ENCODE data around the gene RERE.

The RERE gene

DNA sequence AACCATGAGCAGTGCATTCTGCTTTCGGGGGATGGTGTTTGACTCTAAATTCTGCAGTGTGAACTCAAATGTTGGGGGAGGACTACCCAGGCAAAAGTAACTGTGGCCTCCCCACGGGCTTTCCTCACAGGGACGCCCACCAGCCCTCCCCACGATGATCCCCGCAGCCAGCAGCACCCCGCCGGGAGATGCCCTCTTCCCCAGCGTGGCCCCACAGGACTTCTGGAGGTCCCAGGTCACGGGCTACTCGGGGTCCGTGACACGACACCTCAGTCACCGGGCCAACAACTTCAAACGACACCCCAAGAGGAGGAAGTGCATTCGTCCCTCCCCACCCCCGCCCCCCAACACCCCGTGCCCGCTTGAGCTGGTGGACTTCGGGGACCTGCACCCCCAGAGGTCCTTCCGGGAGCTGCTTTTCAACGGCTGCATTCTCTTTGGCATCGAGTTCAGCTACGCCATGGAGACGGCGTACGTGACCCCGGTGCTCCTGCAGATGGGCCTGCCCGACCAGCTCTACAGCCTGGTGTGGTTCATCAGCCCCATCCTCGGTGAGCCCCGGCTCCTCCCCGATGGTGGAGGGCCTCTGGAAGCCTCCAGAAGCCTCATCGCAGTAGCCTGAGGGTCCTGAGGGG lies 493.1 kb downstream of the RERE start:
- DNase-seq: no peak
- no peaks in the 10 kb centered on the region for H3K9me3 ChIP-seq (ENCODE audit: insufficient read depth, low read length, severe bottlenecking)
- no peak for ATAC-seq (ENCODE audit: insufficient read depth, low read depth)
- H3K36me3 ChIP-seq (ENCODE audit: insufficient read depth, low read length): no peaks in the 10 kb centered on the region
- no peak overlapping the region for H3K4me3 ChIP-seq (ENCODE audit: low read depth in 1 of 2, low read length in 2 of 2)
- H3K9ac ChIP-seq (ENCODE audit: low read depth, low read length): no peak overlapping the region
- no peaks in the 10 kb centered on the region for H3K79me2 ChIP-seq (ENCODE audit: insufficient read depth, low read length)
- no peak overlapping the region for H3K27ac ChIP-seq (ENCODE audit: low read length)
- no peak overlapping the region for H3K4me2 ChIP-seq (ENCODE audit: insufficient read depth, low read length)
- no peaks in the 10 kb centered on the region for H3K4me1 ChIP-seq (ENCODE audit: insufficient read depth, low read length)
- H4K20me1 ChIP-seq (ENCODE audit: insufficient read depth, low read length): no peaks in the 10 kb centered on the region
- no peak for TF ChIP-seq EZH2 (IDR thresholded peaks at IDR 0.05; ENCODE audit: borderline replicate concordance, low read depth, low read length, severe bottlenecking)
- TF ChIP-seq, protein P1, sequence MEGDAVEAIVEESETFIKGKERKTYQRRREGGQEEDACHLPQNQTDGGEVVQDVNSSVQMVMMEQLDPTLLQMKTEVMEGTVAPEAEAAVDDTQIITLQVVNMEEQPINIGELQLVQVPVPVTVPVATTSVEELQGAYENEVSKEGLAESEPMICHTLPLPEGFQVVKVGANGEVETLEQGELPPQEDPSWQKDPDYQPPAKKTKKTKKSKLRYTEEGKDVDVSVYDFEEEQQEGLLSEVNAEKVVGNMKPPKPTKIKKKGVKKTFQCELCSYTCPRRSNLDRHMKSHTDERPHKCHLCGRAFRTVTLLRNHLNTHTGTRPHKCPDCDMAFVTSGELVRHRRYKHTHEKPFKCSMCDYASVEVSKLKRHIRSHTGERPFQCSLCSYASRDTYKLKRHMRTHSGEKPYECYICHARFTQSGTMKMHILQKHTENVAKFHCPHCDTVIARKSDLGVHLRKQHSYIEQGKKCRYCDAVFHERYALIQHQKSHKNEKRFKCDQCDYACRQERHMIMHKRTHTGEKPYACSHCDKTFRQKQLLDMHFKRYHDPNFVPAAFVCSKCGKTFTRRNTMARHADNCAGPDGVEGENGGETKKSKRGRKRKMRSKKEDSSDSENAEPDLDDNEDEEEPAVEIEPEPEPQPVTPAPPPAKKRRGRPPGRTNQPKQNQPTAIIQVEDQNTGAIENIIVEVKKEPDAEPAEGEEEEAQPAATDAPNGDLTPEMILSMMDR (IDR thresholded peaks at IDR 0.05; ENCODE audit: borderline replicate concordance, extremely low read depth, low read length, poor library complexity, severe bottlenecking): no peak
- no peaks in the 10 kb centered on the region for H3K27me3 ChIP-seq (ENCODE audit: insufficient read depth, low read length, poor library complexity)
- no peak overlapping the region for H2AFZ ChIP-seq (ENCODE audit: low read depth, low read length)

DNA sequence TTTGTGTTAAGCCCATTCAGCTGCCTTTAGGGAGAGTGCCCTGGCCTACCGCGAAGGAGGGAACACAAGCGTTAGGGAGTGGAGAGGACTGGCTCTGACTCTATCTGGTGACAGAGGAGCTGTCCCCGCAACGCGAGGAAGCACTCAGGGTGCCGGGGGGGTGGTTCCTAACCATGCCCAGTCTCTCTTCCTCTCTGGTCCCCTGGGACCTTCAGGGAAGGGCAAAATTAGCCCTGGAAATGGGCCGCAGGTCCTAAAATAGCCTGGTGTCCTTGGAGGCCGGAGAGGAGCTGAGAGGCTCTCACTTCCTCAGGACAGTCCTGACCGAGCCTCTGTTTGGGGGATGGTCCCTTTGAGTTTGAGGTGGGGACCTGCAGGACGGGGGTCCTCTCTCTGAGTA lies 493.7 kb downstream of the RERE start:
- ATAC-seq (ENCODE audit: insufficient read depth, low read depth) (no peak), DNase-seq (no peak)
- Histone ChIP-seq H4K20me1 (ENCODE audit: insufficient read depth, low read length) (no peaks in the 10 kb centered on the region), H3K79me2 (ENCODE audit: insufficient read depth, low read length) (no peaks in the 10 kb centered on the region), H3K36me3 (ENCODE audit: insufficient read depth, low read length) (no peaks in the 10 kb centered on the region), H3K27ac (ENCODE audit: low read length) (no peak overlapping the region), H3K4me3 (ENCODE audit: low read depth in 1 of 2, low read length in 2 of 2) (no peak overlapping the region), H3K9me3 (ENCODE audit: insufficient read depth, low read length, severe bottlenecking) (no peaks in the 10 kb centered on the region), H2AFZ (ENCODE audit: low read depth, low read length) (no peak overlapping the region), H3K27me3 (ENCODE audit: insufficient read depth, low read length, poor library complexity) (no peaks in the 10 kb centered on the region), H3K4me2 (ENCODE audit: insufficient read depth, low read length) (no peak overlapping the region), H3K4me1 (ENCODE audit: insufficient read depth, low read length) (no peaks in the 10 kb centered on the region), H3K9ac (ENCODE audit: low read depth, low read length) (no peak overlapping the region)
- TF ChIP-seq, protein P1 (IDR thresholded peaks at IDR 0.05; ENCODE audit: borderline replicate concordance, extremely low read depth, low read length, poor library complexity, severe bottlenecking): no peak
- no peak for TF ChIP-seq EZH2 (IDR thresholded peaks at IDR 0.05; ENCODE audit: borderline replicate concordance, low read depth, low read length, severe bottlenecking)

DNA sequence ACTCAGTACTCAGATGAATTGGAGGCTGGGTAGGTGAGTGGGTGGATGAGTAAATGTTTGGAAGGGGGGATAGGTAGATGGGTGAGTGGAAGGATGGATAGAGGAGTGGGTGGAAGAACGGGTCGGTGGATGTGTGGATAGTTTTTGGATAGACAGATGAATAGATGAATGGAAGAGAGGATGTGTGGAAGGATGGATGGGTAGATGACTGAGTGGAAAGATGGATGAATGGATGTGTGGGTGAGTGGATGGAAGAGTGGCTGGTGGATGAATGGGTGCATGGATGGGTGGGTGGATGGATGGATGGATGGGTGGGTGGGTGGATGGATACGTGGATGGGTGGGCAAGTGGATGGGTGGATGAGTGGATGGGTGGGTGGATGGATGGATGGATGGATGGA lies 495.8 kb downstream of the RERE start:
- Histone ChIP-seq H4K20me1 (ENCODE audit: insufficient read depth, low read length) (no peaks in the 10 kb centered on the region), H3K4me1 (ENCODE audit: insufficient read depth, low read length) (no peaks in the 10 kb centered on the region), H3K27me3 (ENCODE audit: insufficient read depth, low read length, poor library complexity) (no peaks in the 10 kb centered on the region), H2AFZ (ENCODE audit: low read depth, low read length) (no peak overlapping the region), H3K9me3 (ENCODE audit: insufficient read depth, low read length, severe bottlenecking) (no peaks in the 10 kb centered on the region), H3K36me3 (ENCODE audit: insufficient read depth, low read length) (no peaks in the 10 kb centered on the region), H3K4me3 (ENCODE audit: low read depth in 1 of 2, low read length in 2 of 2) (no peak overlapping the region), H3K4me2 (ENCODE audit: insufficient read depth, low read length) (no peak overlapping the region), H3K9ac (ENCODE audit: low read depth, low read length) (no peak overlapping the region), H3K27ac (ENCODE audit: low read length) (no peak overlapping the region), H3K79me2 (ENCODE audit: insufficient read depth, low read length) (no peaks in the 10 kb centered on the region)
- no peak for ATAC-seq (ENCODE audit: insufficient read depth, low read depth)
- DNase-seq: no peak
- TF ChIP-seq EZH2 (IDR thresholded peaks at IDR 0.05; ENCODE audit: borderline replicate concordance, low read depth, low read length, severe bottlenecking): no peak
- TF ChIP-seq, protein P1 (IDR thresholded peaks at IDR 0.05; ENCODE audit: borderline replicate concordance, extremely low read depth, low read length, poor library complexity, severe bottlenecking): no peak
